HepG2 (cell line): ENCODE data around the gene OTUD7B. TPM values are rescaled to one million over a fixed set of nuclear protein-coding genes. Genes with fewer than 3 reads are reported as not detected.

Experiments
- ATAC-seq: fragments of 200-7000 bp; cut with Tn5 transposase; 3 replicates; pipeline ENCODE4 v1.9.1; 2020; ENCODE audit warnings: mild to moderate bottlenecking, moderate library complexity
- BruUV-seq: library from RNA; stranded (reverse); fragments of 400-500 nt; replicated peaks from 2 replicates; lab custom pipeline; 2021; lab: Mats Ljungman, UMichigan
- CTCF ChIA-PET: fragments of 300-600 bp; formaldehyde crosslinking; extraction: SDS; loops from one replicate; lab custom pipeline; 2021; ENCODE audit warnings: low total read pairs, inconsistent platforms, low intra/inter-chr PET ratio; lab: Yijun Ruan, JAX
- POLR2A ChIA-PET: fragments of 350-600 bp; sonication (Branson Sonifier 250); formaldehyde crosslinking; loops from one replicate; lab custom pipeline; 2020; ENCODE audit warnings: antibody characterized with exemption, inconsistent platforms; lab: Yijun Ruan, JAX
- DNase-seq: peaks from one replicate; pipeline ENCODE4 v3.0.0-alpha.2; 2015; ENCODE audit warnings: low spot score
- FAIRE-seq: peaks from 3 replicates; lab custom pipeline; 2011; peaks lifted over from hg19 to GRCh38; lab: Jason Lieb, UNC
- H2AFZ ChIP-seq: one replicate; pipeline ENCODE4 v1.6.1; 2011; ENCODE audit warnings: low read length, inconsistent platforms
- H3K27ac ChIP-seq: fragments of 300-600 bp; 3 replicates; pipeline ENCODE4 v1.8.0; 2011; ENCODE audit warnings: mixed run types, mild to moderate bottlenecking, mixed read lengths, low read length, inconsistent platforms; ENCODE audit not compliant: insufficient read depth; ENCODE audit errors: extremely low read length
- H3K27me3 ChIP-seq, 2 experiments: fragments of 200-600 bp in 1 of 2; 2 replicates in 1 of 2; 3 replicates in 1 of 2; pipeline versions ENCODE4 v1.6.0 to v1.8.0; 2011; ENCODE audit warnings: low read length in 2 of 2, mild to moderate bottlenecking in 2 of 2, moderate library complexity in 2 of 2, inconsistent platforms in 1 of 2; ENCODE audit not compliant: insufficient read depth in 2 of 2, control insufficient read depth in 1 of 2
- H3K36me3 ChIP-seq, 2 experiments: fragments of 200-600 bp in 1 of 2; replicated peaks in 1 of 2; 2 replicates in 1 of 2; 3 replicates in 1 of 2; pipeline versions ENCODE4 v1.5.1 to v1.8.0; 2011; ENCODE audit warnings: low read length in 2 of 2, inconsistent platforms in 1 of 2; ENCODE audit not compliant: insufficient read depth in 2 of 2, control insufficient read depth in 1 of 2
- H3K4me1 ChIP-seq: 2 replicates; pipeline ENCODE4 v1.5.1; 2012; ENCODE audit warnings: low read length, inconsistent platforms; ENCODE audit not compliant: insufficient read depth
- H3K4me2 ChIP-seq: 2 replicates; pipeline ENCODE4 v1.6.0; 2011; ENCODE audit warnings: low read depth, low read length, inconsistent platforms
- H3K4me3 ChIP-seq, 3 experiments: fragments of 200-600 bp in 1 of 3; sonication (generic), shearing (Covaris generic) in 1 of 3; replicated peaks in 1 of 3; 2 replicates each; pipeline ENCODE4 v1.5.1; 2011 to 2016; ENCODE audit warnings: low read length in 3 of 3, inconsistent platforms in 2 of 3, low read depth in 2 of 3, mild to moderate bottlenecking in 2 of 3, control low read depth in 1 of 3, mixed read lengths in 1 of 3; ENCODE audit not compliant: insufficient read depth in 1 of 3
- H3K79me2 ChIP-seq: one replicate; pipeline ENCODE4 v1.6.1; 2011; ENCODE audit warnings: low read length, inconsistent platforms; ENCODE audit not compliant: insufficient read depth
- H3K9ac ChIP-seq: 2 replicates; pipeline ENCODE4 v1.6.0; 2011; ENCODE audit warnings: mild to moderate bottlenecking, low read depth, low read length, inconsistent platforms; ENCODE audit not compliant: insufficient read depth
- H3K9me3 ChIP-seq: 2 replicates; pipeline ENCODE4 v1.5.1; 2012; ENCODE audit warnings: mild to moderate bottlenecking, low read length
- H4K20me1 ChIP-seq: 2 replicates; pipeline ENCODE4 v1.6.0; 2011; ENCODE audit warnings: inconsistent platforms, mild to moderate bottlenecking, low read length, moderate library complexity; ENCODE audit not compliant: insufficient read depth
- FLYWCH1 ChIP-seq: sonication (generic); formaldehyde crosslinking; IDR thresholded peaks from 2 replicates; pipeline ENCODE4 v1.8.1; 2023; ENCODE audit warnings: mild to moderate bottlenecking, missing genetic modification reagents
- NBN ChIP-seq: fragments of 450-650 bp; conservative IDR thresholded peaks from 2 replicates; pipeline ENCODE4 v1.6.1; 2017
- PRMT3 ChIP-seq: sonication (generic); formaldehyde crosslinking; IDR thresholded peaks from 2 replicates; pipeline ENCODE4 v1.8.1; 2022; ENCODE audit warnings: low read depth, mild to moderate bottlenecking, moderate library complexity, missing genetic modification reagents, borderline replicate concordance
- TCF12 ChIP-seq, 2 experiments: fragments of 450-650 bp in 1 of 2; sonication (generic) in 1 of 2; formaldehyde crosslinking in 1 of 2; IDR thresholded peaks; 2 replicates each; pipeline versions ENCODE4 v1.6.1 to v1.8.0; 2017 to 2022; ENCODE audit warnings: antibody characterized with exemption in 1 of 2, mild to moderate bottlenecking in 1 of 2, missing genetic modification reagents in 1 of 2, moderate library complexity in 1 of 2
- WIZ ChIP-seq: sonication (generic); formaldehyde crosslinking; IDR thresholded peaks from 2 replicates; pipeline ENCODE4 v1.5.1; 2020; ENCODE audit warnings: mild to moderate bottlenecking, missing genetic modification reagents
- ZNF263 ChIP-seq: sonication (generic); formaldehyde crosslinking; IDR thresholded peaks from 2 replicates; pipeline ENCODE4 v1.4.0; 2020; ENCODE audit warnings: missing genetic modification reagents
- ZNF337 ChIP-seq: sonication (generic); formaldehyde crosslinking; IDR thresholded peaks from 2 replicates; pipeline ENCODE4 v1.5.1; 2020; ENCODE audit warnings: missing genetic modification reagents, low read depth, mild to moderate bottlenecking, borderline replicate concordance
- ZNF557 ChIP-seq: sonication (generic); formaldehyde crosslinking; IDR thresholded peaks from 2 replicates; pipeline ENCODE4 v1.4.0; 2020; ENCODE audit warnings: missing genetic modification reagents
- ZNF720 ChIP-seq: sonication (generic); formaldehyde crosslinking; IDR thresholded peaks from 2 replicates; pipeline ENCODE4 v1.4.0; 2020; ENCODE audit warnings: missing genetic modification reagents
- ZSCAN30 ChIP-seq: sonication (generic); formaldehyde crosslinking; IDR thresholded peaks from 2 replicates; pipeline ENCODE4 v1.5.0; 2020; ENCODE audit warnings: mild to moderate bottlenecking, missing genetic modification reagents
- WGBS: methylation state at CpG from one replicate; pipeline ENCODE4 v1.1.6; 2017; ENCODE audit warnings: low lambda C conversion rate; 5-methylcytosine and 5-hydroxymethylcytosine counted together
- in situ Hi-C: cut with HindIII; loops from 2 replicates; pipeline ENCODE4 v1.10.0; 2017; ENCODE audit warnings: low pct_unique_long_range_greater_than_20kb; ENCODE audit not compliant: extremely low pct_ligation_motif_present
- intact Hi-C: fragments of 100-400 bp; cut with micrococcal nuclease; formaldehyde crosslinking; loops from one replicate; pipeline ENCODE4 v1.10.0; 2022; ENCODE audit not compliant: unreplicated experiment
- polyA plus RNA-seq, 8 experiments: library from polyadenylated mRNA; depleted of rRNA in 3 of 8; stranded (reverse) in 7 of 8; unstranded in 1 of 8; fragments of >200 nt; fragmentation: Illumina TruSeq in 4 of 8; extraction: Trizol in 4 of 8; gene quantifications; 2 replicates each; pipeline versions ENCODE4 v1.2.1 to v1.2.3, GENCODE V29; 2011 to 2016; ENCODE audit warnings: low read depth in 4 of 8, missing spikeins in 1 of 8, mixed read lengths in 1 of 8; ENCODE audit not compliant: insufficient read depth in 1 of 8
- total RNA-seq, 5 experiments: library from RNA; depleted of rRNA; stranded (reverse); fragments of >200 nt; fragmentation: Illumina TruSeq; extraction: Trizol; gene quantifications; 2 replicates each; pipeline ENCODE4 v1.2.3, GENCODE V29; 2016; ENCODE audit warnings: low read depth in 1 of 5

OTUD7B gene
- total and polyA plus RNA-seq, 2 of the 13 experiments (the other 11 are each of a cell fraction or from before 2014, with no cell fraction given) = 5.1 to 11.2 TPM

GRCh38 chr1:149933208-149933607 is 77.3 kb downstream of the OTUD7B start (continued):
- TF ChIP-seq NBN = no peak
- no peak for TF ChIP-seq ZSCAN30 (CRISPR knock-in tag)
- TF ChIP-seq WIZ = no peak
- no peak for TF ChIP-seq ZNF263 (CRISPR knock-in tag)
- no peak for TF ChIP-seq ZNF337 (CRISPR knock-in tag)
- TF ChIP-seq PRMT3 (CRISPR knock-in tag) = no peak
- no peak for TF ChIP-seq TCF12 (IDR thresholded peaks at IDR 0.05)
- TF ChIP-seq TCF12 (CRISPR knock-in tag; IDR thresholded peaks at IDR 0.05) = no peak
- no peak for TF ChIP-seq FLYWCH1

GRCh38 chr1:149932474-149932873 is 78.1 kb downstream of the OTUD7B start:
- no peak overlapping the region for H3K4me2 ChIP-seq
- in situ Hi-C loops = no loop called here
- ATAC-seq = no peak
- ChIA-PET CTCF (no interaction called here), POLR2A (interaction anchor here (0.8 kb wide), 1 partner anchor 45 kb away, joined by 4 read pairs; a partner anchor contains a TSS)
- WGBS = 94% methylated on average over 8 of the region's 8 CpGs
- peaks cover 1% of the 10 kb centered on the region for H3K79me2 ChIP-seq
- H3K9me3 ChIP-seq = no peaks in the 10 kb centered on the region
- no TSS peak for BruUV-seq
- H3K4me3 ChIP-seq = no peak overlapping the region
- no peak overlapping the region for H3K9ac ChIP-seq
- peaks cover 33% of the 10 kb centered on the region for H3K4me1 ChIP-seq
- TF ChIP-seq ZNF557 (CRISPR knock-in tag) = no peak
- TF ChIP-seq ZNF720 (CRISPR knock-in tag) = no peak
- TF ChIP-seq, all 625 proteins: peak for 0
- H3K36me3 ChIP-seq = no peaks in the 10 kb centered on the region
- H3K27ac ChIP-seq = no peak overlapping the region
- FAIRE-seq (no peak), DNase-seq (no peak)
- no peaks in the 10 kb centered on the region for H4K20me1 ChIP-seq
- H3K27me3 ChIP-seq = no peaks in the 10 kb centered on the region; a peak in 1 of 5 replicates
- intact Hi-C loops = no loop called here
- H2AFZ ChIP-seq = no peak overlapping the region
